Activated CD8-positive, alpha-beta memory T cell treated with anti-CD3 and anti-CD28 coated beads for 1 hour (primary cell): ENCODE measurements around the gene MYBL2.

Experiments
- DNase-seq, 2 donors: peaks; one replicate each; pipeline ENCODE4 v3.0.0-alpha.2; 2020; ENCODE audit warnings: low read depth in 1 of 2; ENCODE audit errors: extremely low read depth in 1 of 2

Gene MYBL2

GRCh38 chr20:43681991-43682410 lies 15.1 kb downstream of the MYBL2 start:
- DNase-seq = no peak

- DNase-seq = no peak
These were observed 15.5 kb downstream of the MYBL2 start for GRCh38 chr20:43682446-43682845.

- no peak for DNase-seq
These were observed 19.9 kb downstream of the MYBL2 start for GRCh38 chr20:43686820-43687219.

DNA sequence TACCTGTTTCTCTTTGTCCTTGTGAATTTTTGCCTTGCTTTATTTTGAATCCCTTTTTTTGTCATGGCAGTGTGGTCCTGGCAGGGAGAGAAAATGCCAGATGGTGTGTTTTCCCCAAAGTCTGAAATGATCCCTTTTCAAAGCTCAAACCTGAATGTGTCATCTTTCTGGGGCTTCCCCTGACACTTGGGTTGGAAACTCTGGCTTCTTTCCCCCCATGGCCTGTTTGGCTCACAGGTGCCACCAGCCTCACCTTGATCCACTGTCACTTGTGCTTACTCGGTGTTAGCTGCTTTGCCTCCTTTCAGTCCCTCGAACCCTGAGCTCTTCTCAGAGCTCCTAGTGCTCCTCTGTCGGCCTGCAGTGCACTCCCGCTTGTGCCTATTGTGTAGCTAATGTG lies 22.3 kb downstream of the MYBL2 start:
- no peak for DNase-seq

GRCh38 chr20:43690943-43691598 lies 24.2 kb downstream of the MYBL2 start:
- no peak for DNase-seq

GRCh38 chr20:43691928-43692524 lies 25.1 kb downstream of the MYBL2 start:
- DNase-seq = peak; percentile 4 to 46

DNA sequence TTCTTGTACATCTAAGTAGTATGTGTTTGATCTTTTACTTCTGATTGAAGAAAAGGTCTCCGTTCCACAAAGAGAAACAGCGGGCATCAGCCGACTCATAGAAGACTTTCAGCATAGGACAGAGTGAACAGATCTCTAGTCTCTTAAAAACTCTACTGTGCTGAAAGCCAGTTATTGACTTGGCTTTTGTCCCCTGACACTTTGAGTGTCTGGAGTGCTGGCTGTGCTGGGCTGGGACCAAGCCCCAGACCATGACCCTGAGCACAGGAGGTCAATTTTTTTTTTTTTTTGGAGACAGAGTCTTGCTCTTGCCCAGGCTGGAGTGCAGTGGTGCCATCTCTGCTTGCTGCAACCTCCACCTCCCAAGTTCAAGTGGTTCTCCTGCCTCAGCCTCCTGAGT lies 27.8 kb downstream of the MYBL2 start:
- no peak for DNase-seq

DNA sequence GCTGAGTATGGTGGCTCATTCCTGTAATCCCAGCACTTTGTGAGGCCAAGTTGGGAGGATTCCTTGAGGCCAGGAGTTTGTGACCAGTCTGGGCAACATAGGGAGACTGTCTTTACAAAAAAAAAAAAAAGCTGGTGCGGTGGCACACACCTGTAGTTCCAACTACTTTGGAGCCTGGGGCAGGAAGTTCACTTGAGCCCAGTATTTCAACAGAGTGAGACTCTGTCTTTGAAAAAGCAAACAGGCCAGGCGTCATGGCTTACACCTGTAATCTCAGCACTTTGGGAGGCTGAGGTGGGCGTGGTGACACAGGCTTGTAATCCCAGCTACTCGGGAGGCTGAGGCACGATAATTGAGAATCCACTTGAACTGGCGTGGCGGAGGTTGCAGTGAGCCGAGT lies 28.7 kb downstream of the MYBL2 start:
- no peak for DNase-seq

GRCh38 chr20:43699941-43700565 lies 33.1 kb downstream of the MYBL2 start:
- no peak for DNase-seq

- DNase-seq = no peak
These were observed 33.7 kb downstream of the MYBL2 start for GRCh38 chr20:43700627-43701026.

DNA sequence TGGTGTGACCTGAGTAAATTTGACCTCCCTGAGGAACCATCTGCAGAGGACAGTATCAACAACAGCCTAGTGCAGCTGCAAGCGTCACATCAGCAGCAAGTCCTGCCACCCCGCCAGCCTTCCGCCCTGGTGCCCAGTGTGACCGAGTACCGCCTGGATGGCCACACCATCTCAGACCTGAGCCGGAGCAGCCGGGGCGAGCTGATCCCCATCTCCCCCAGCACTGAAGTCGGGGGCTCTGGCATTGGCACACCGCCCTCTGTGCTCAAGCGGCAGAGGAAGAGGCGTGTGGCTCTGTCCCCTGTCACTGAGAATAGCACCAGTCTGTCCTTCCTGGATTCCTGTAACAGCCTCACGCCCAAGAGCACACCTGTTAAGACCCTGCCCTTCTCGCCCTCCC lies 35.6 kb downstream of the MYBL2 start:
- no peak for DNase-seq

GRCh38 chr20:43710370-43711044 lies 43.6 kb downstream of the MYBL2 start:
- no peak for DNase-seq

DNA sequence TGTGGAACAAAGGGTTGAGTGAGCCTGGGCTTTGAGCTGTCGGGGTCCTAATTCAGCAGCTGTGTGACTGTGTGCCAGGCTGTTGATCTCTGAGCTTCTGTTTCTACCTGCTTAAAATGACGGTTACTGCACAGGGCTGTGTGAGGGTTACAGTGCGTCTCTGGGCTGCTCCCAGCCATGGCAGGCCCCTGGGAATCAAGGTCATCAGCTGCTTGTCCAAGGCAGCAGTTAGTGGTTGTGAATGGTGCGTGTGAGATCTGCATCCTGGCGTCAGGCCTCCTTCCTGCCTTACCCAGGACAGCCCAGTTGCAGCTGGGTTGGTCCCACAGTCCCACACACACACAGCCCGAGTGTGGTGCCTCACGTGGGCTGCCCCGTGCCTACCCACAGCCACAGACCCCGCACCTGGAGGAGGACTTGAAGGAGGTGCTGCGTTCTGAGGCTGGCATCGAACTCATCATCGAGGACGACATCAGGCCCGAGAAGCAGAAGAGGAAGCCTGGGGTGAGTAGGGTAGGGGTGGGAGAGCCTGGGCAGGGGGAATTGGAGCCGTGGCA lies 44.3 kb downstream of the MYBL2 start:
- DNase-seq = no peak

DNA sequence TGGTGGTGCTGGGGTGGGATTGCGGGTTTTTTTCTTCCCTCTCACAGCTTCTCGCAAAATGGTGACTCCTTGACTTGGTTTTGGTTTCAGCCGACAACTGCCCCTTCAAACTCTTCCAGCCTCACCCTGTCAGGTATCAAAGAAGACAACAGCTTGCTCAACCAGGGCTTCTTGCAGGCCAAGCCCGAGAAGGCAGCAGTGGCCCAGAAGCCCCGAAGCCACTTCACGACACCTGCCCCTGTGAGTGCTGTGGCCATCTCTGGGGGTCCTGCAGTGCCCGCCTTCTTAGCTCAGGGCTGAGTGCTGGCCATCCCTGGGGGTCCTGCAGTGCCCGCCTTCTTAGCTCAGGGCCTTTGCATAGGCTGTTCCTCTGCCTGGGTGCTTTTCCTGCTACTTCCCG lies 48.1 kb downstream of the MYBL2 start:
- DNase-seq = no peak

GRCh38 chr20:43715511-43715910 lies 48.6 kb downstream of the MYBL2 start:
- DNase-seq = no peak

DNA sequence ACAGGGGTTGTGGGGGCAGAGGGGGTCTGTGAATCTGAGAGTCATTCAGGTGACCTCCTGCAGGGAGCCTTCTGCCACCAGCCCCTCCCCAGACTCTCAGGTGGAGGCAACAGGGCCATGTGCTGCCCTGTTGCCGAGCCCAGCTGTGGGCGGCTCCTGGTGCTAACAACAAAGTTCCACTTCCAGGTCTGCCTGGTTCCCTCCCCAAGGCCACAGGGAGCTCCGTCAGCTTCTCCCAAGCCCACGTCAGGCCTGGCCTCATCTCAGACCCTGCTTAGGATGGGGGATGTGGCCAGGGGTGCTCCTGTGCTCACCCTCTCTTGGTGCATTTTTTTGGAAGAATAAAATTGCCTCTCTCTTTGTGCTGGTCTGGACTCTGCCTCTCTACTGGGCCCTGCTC lies 49.2 kb downstream of the MYBL2 start:
- no peak for DNase-seq

- DNase-seq = no peak
These were observed 50.1 kb downstream of the MYBL2 start for GRCh38 chr20:43716757-43717615.

- no peak for DNase-seq
These were observed 50.7 kb downstream of the MYBL2 start for GRCh38 chr20:43717616-43717995.

DNA sequence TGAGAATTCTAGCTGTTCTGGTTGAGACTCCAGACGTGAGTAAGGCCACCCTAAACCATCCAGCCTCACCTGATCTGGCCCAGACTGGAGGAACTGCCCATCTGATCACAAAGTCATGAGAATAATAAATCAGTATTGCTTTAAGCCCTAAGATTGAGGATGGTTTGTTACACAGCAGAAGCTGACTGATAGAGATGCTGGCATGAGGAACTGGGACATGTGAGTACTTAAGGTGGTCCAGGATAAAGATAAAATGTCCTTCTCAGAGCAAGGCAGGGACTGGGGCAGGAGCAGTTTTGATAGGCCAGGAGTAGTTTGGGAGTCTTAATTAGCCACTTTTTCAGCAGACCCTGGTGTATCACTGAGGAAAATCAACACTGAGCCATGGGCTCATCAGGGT lies 53.1 kb downstream of the MYBL2 start:
- no peak for DNase-seq

DNA sequence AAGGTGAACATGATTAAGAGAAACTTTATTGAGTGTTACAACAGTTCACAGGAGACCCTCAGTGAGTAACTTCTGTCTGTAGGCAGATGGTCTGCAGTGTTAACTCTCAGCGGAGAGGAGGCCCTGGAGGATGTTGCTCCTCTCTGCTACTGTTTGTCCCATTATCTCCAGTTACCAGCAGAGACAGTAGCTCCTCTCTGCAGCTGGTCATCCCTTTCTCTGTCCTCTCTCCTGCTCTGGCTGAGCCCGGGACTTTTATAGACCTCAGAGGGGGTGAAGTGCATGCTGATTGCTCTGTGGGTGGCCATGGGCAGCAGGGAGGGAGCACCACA lies 54.1 kb downstream of the MYBL2 start:
- no peak for DNase-seq
